ENCODE results near the gene RRP9.

The RRP9 gene

DNA sequence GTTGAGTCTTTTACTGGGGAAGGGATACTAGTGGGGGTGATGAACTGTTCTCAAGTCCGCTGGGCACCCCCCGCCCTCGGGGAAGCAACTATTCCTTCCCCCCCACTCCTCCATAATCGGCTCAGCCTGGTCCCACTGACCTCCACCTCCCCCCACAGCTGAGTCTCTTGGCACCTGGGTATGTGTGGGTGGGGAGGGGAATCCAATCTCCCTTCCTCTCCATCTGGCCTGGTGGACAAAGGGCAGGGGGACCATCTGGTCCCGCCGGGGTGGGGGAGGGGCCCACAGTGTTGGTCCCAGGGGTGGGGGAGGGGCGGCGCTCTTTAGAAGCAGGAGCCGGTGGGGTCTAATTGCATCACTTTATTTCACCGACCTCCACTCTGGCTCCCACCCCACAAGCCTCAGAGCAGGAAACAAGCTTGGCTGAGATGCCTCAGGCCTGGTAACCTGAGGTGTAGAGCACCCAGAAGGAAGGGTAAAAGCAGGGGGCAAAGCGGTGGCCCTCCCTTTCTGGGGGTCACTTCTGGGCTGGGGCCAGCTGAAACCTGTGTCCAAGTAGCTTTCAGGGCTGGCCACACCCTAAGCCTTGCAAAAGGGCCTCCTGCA is 26.6 kb upstream of the RRP9 start:
- no peaks in the 10 kb centered on the region for H3K9me3 ChIP-seq
- H3K27me3 ChIP-seq = no peaks in the 10 kb centered on the region
- H3K4me3 ChIP-seq = peak overlapping the region; percentile 75 to 76
- no peak for DNase-seq
- H3K4me1 ChIP-seq = peaks cover 0 to 45% (median 34%) of the 10 kb centered on the region in 4 donors
- peak overlapping the region; percentile 96 to 97 for H3K27ac ChIP-seq
- TF ChIP-seq, protein P1, sequence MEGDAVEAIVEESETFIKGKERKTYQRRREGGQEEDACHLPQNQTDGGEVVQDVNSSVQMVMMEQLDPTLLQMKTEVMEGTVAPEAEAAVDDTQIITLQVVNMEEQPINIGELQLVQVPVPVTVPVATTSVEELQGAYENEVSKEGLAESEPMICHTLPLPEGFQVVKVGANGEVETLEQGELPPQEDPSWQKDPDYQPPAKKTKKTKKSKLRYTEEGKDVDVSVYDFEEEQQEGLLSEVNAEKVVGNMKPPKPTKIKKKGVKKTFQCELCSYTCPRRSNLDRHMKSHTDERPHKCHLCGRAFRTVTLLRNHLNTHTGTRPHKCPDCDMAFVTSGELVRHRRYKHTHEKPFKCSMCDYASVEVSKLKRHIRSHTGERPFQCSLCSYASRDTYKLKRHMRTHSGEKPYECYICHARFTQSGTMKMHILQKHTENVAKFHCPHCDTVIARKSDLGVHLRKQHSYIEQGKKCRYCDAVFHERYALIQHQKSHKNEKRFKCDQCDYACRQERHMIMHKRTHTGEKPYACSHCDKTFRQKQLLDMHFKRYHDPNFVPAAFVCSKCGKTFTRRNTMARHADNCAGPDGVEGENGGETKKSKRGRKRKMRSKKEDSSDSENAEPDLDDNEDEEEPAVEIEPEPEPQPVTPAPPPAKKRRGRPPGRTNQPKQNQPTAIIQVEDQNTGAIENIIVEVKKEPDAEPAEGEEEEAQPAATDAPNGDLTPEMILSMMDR (IDR thresholded peaks at IDR 0.05) = no peak
- intact Hi-C loops (cut with DNase I; ENCODE audit: low total_unique reads) = no loop called here
- H3K36me3 ChIP-seq = no peaks in the 10 kb centered on the region

GRCh38 chr3:51967384-51968169 is 25.9 kb upstream of the RRP9 start, which contains the start of gene PCBP4:
PCBP4 (minus strand) TSS chr3:51967454; CDS start chr3:51961240, 6,214 bp downstream.
- TF ChIP-seq, protein P1 (IDR thresholded peaks at IDR 0.05) = no peak
- Histone ChIP-seq H3K36me3 (no peaks in the 10 kb centered on the region), H3K27me3 (no peaks in the 10 kb centered on the region), H3K4me1 (peaks cover 0 to 50% (median 32%) of the 10 kb centered on the region in 4 donors), H3K27ac (peak within 1 kb of the TSS; percentile 96 to 97), H3K4me3 (peak within 1 kb of the TSS; percentile 75 to 76), H3K9me3 (no peaks in the 10 kb centered on the region)
- intact Hi-C loops (cut with DNase I; ENCODE audit: low total_unique reads) = no loop called here
- DNase-seq = peak; percentile 71 to 87

DNA sequence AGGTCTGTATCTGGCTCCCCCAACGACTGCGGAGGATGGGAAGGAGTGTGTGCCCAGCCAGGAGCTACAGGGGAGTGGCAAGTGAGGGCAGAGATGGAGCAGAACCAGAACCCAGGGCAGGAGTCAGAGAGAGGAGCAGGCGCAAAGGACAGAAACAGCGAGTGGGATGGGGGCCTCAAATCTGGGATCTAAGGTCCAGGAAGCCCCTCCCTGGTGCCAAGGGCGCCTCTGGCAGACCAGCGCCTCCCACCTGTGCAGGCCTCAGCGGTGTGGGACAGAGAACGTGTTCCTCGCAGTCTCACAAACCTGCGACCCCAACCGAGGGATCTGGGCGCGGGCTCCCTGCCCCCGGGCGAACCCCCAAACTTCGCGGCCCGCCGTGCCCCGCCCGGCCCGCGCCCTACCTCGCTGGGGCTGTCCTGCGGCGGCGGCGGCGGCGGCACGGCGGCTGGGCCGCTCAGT is 25.2 kb upstream of the RRP9 start:
- peak overlapping the region; percentile 75 to 76 for H3K4me3 ChIP-seq
- intact Hi-C loops (cut with DNase I; ENCODE audit: low total_unique reads) = no loop called here
- TF ChIP-seq, protein P1 (IDR thresholded peaks at IDR 0.05) = no peak
- H3K9me3 ChIP-seq = no peaks in the 10 kb centered on the region
- H3K36me3 ChIP-seq = no peaks in the 10 kb centered on the region
- H3K4me1 ChIP-seq = peaks cover 0 to 53% (median 32%) of the 10 kb centered on the region in 4 donors
- DNase-seq = no peak
- H3K27me3 ChIP-seq = no peaks in the 10 kb centered on the region
- peak overlapping the region; percentile 96 to 97 for H3K27ac ChIP-seq

DNA sequence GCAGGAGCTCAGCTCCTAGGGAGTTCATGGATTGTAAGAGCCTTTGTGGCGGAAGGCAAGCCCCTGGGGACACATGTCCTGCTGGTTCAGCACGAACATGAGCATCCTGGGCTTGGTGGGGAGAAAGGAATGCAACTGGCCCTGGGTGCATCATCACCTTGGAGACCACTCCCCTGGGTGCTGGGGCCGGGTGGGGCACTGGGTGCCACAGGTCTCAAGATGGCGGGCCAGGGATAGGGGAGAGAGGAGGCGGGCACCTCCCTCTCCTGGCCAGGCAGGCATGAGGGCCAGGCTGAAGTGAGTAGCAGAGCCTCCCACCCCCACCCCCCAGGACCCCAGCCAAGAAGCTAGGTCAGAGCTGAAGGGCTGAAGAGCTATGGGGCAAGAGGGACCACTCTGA is 24.8 kb upstream of the RRP9 start:
- H3K36me3 ChIP-seq = peaks cover 0 to under 1% (median 0%) of the 10 kb centered on the region in 3 donors
- H3K27me3 ChIP-seq = no peaks in the 10 kb centered on the region
- peak overlapping the region; percentile 75 to 76 for H3K4me3 ChIP-seq
- H3K4me1 ChIP-seq = peaks cover 0 to 53% (median 32%) of the 10 kb centered on the region in 4 donors
- intact Hi-C loops (cut with DNase I; ENCODE audit: low total_unique reads) = no loop called here
- TF ChIP-seq, protein P1 (IDR thresholded peaks at IDR 0.05) = no peak
- peak overlapping the region; percentile 96 to 97 for H3K27ac ChIP-seq
- H3K9me3 ChIP-seq = no peaks in the 10 kb centered on the region
- DNase-seq = no peak

DNA sequence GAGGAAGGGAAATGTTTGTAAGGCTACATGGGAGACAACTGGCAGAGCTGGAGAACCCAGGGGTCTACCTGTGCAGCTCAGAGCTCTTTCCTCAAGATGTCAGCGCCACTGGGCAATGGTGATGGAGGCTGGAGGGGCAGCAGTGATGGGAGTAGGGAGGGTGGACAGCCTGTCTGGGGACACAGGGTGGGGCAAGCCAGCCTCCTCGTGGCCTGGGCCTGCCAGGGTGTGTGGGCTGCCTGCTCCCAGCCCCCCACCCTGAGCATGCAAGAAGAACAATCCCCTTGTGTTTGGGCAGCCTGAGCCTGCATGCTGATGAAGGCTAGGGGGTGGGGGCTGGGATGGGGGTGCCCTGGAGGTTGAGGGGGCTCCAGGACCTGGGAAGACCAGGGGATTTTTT is 24.3 kb upstream of the RRP9 start:
- peaks cover 0 to 53% (median 32%) of the 10 kb centered on the region in 4 donors for H3K4me1 ChIP-seq
- intact Hi-C loops (cut with DNase I; ENCODE audit: low total_unique reads) = no loop called here

More for the DNA sequence above, 24.3 kb upstream of the RRP9 start:
- peak overlapping the region; percentile 75 to 76 for H3K4me3 ChIP-seq
- TF ChIP-seq, protein P1 (IDR thresholded peaks at IDR 0.05) = no peak
- peaks cover 0 to 5% (median under 1%) of the 10 kb centered on the region in 3 donors for H3K36me3 ChIP-seq
- no peaks in the 10 kb centered on the region for H3K9me3 ChIP-seq
- no peak for DNase-seq
- H3K27me3 ChIP-seq = no peaks in the 10 kb centered on the region
- H3K27ac ChIP-seq = peak overlapping the region; percentile 96 to 97

Measured in tibial artery (tissue), 4 donors.